D721Med (cell line): ENCODE measurements around the gene CCDC87.

Experiments
- DNase-seq: peaks from one replicate; pipeline ENCODE4 v3.0.0; 2011; ENCODE audit warnings: low spot score; ENCODE audit not compliant: insufficient read length
- FAIRE-seq: peaks from 2 replicates; lab custom pipeline; 2011; peaks lifted over from hg19 to GRCh38; lab: Jason Lieb, UNC
- CTCF ChIP-seq: IDR thresholded peaks from 2 replicates; pipeline ENCODE4 v1.5.1; 2012; ENCODE audit warnings: mild to moderate bottlenecking, control low read depth; ENCODE audit not compliant: insufficient read depth; ENCODE audit errors: missing control alignments

The CCDC87 gene

GRCh38 chr11:66600631-66601233, 7.9 kb upstream of the CCDC87 start:
- no peak for FAIRE-seq
- TF ChIP-seq CTCF, result no peak
- DNase-seq, result no peak

- no peak for FAIRE-seq
- no peak for TF ChIP-seq CTCF
These were observed 7.4 kb upstream of the CCDC87 start for GRCh38 chr11:66600219-66600618.

GRCh38 chr11:66598993-66599392, 6.1 kb upstream of the CCDC87 start:
- no peak for TF ChIP-seq CTCF
- no peak for FAIRE-seq
- no peak for DNase-seq

More at GRCh38 chr11:66600219-66600618, 7.4 kb upstream of the CCDC87 start:
- DNase-seq, result no peak

- no peak for TF ChIP-seq CTCF
- no peak for DNase-seq
- FAIRE-seq, result no peak
These were observed 2.5 kb upstream of the CCDC87 start for GRCh38 chr11:66595245-66595904.

GRCh38 chr11:66593650-66594049, 787 bp upstream of the CCDC87 start:
- DNase-seq (no peak), FAIRE-seq (no peak)
- TF ChIP-seq CTCF, result no peak

GRCh38 chr11:66593303-66593635, 406 bp upstream of the CCDC87 start:
- FAIRE-seq (no peak), DNase-seq (no peak)
- TF ChIP-seq CTCF, result no peak

GRCh38 chr11:66591175-66591574, 1.7 kb downstream of the CCDC87 start:
- TF ChIP-seq CTCF, result no peak
- no peak for FAIRE-seq
- no peak for DNase-seq
